Spinal cord (tissue), 10 donors: ENCODE measurements around the gene ABHD14A. TPM values are rescaled to one million over a fixed set of nuclear protein-coding genes. Genes with fewer than 3 reads are reported as not detected.

Experiments used
- DNase-seq, 6 donors: peaks; one replicate each; pipeline versions ENCODE4 v3.0.0 to v3.0.0-alpha.2; 2013 to 2015; ENCODE audit warnings: low spot score in 6 of 6, low read depth in 4 of 6
- H3K27ac ChIP-seq: one replicate; pipeline ENCODE4 v1.5.1; 2013; ENCODE audit warnings: low read depth, low read length, control low read depth
- H3K27me3 ChIP-seq: one replicate; pipeline ENCODE4 v1.6.1; 2013; ENCODE audit warnings: low read length; ENCODE audit not compliant: control insufficient read depth, insufficient read depth
- H3K36me3 ChIP-seq: one replicate; pipeline ENCODE4 v1.6.1; 2013; ENCODE audit warnings: low read length; ENCODE audit not compliant: control insufficient read depth, insufficient read depth
- H3K4me1 ChIP-seq: one replicate; pipeline ENCODE4 v1.6.1; 2013; ENCODE audit warnings: low read length; ENCODE audit not compliant: control insufficient read depth, insufficient read depth
- H3K4me3 ChIP-seq: one replicate; pipeline ENCODE4 v1.5.1; 2013; ENCODE audit warnings: low read depth, low read length, control low read depth
- H3K9me3 ChIP-seq: one replicate; pipeline ENCODE4 v1.6.1; 2013; ENCODE audit warnings: low read length; ENCODE audit not compliant: control insufficient read depth, insufficient read depth
- WGBS: methylation state at CpG from one replicate; pipeline ENCODE4 v1.1.5; 2013; ENCODE audit warnings: missing lambda C conversion rate; ENCODE audit not compliant: insufficient coverage; 5-methylcytosine and 5-hydroxymethylcytosine counted together
- polyA plus RNA-seq, 2 donors: library from polyadenylated mRNA; unstranded; fragments of 120-200 nt; gene quantifications; one replicate each; pipeline ENCODE4 v1.2.1, GENCODE V29; 2013; ENCODE audit not compliant: insufficient read length in 2 of 2
- total RNA-seq, 2 donors: library from RNA; depleted of rRNA in 1 of 2; stranded (reverse); fragments of 120-200 nt in 1 of 2; fragments of >200 nt in 1 of 2; gene quantifications; one replicate each; pipeline versions ENCODE4 v1.2.3 to v1.2.4, GENCODE V29; 2013 to 2014
- donor health status: healthy.

The ABHD14A gene
- total and polyA plus RNA-seq, 4 donors, result 20.5 to 66.6 (median 58.1) TPM

- Histone ChIP-seq H3K27me3 (no peaks in the 10 kb centered on the region), H3K36me3 (peaks cover 56% of the 10 kb centered on the region), H3K9me3 (no peaks in the 10 kb centered on the region), H3K4me3 (peak overlapping the region; percentile 69), H3K4me1 (peaks cover 30% of the 10 kb centered on the region), H3K27ac (no peak overlapping the region)
- DNase-seq, result no peak
- WGBS, result 0% methylated on average over 20 of the region's 20 CpGs
Observed at GRCh38 chr3:51941463-51941797, 33.4 kb upstream of the ABHD14A start.

- H3K27ac ChIP-seq, result peak within 1 kb of the TSS; percentile 89
- H3K4me3 ChIP-seq, result peak within 1 kb of the TSS; percentile 69
- no peaks in the 10 kb centered on the region for H3K27me3 ChIP-seq
- H3K4me1 ChIP-seq, result peaks cover 30% of the 10 kb centered on the region
- peaks cover 50% of the 10 kb centered on the region for H3K36me3 ChIP-seq
- H3K9me3 ChIP-seq, result no peaks in the 10 kb centered on the region
- under 1% methylated on average over 67 of the region's 67 CpGs for WGBS
- DNase-seq, result peak; percentile 95 to 100 (median 99)
Observed at GRCh38 chr3:51941798-51942602, 32.9 kb upstream of the ABHD14A start, which contains the start of the genes PARP3 and RRP9. PARP3 (plus strand) TSS chr3:51942363; CDS start chr3:51943356, 993 bp downstream. RRP9 (minus strand) TSS chr3:51941904; CDS start chr3:51941867, 37 bp downstream.

DNA sequence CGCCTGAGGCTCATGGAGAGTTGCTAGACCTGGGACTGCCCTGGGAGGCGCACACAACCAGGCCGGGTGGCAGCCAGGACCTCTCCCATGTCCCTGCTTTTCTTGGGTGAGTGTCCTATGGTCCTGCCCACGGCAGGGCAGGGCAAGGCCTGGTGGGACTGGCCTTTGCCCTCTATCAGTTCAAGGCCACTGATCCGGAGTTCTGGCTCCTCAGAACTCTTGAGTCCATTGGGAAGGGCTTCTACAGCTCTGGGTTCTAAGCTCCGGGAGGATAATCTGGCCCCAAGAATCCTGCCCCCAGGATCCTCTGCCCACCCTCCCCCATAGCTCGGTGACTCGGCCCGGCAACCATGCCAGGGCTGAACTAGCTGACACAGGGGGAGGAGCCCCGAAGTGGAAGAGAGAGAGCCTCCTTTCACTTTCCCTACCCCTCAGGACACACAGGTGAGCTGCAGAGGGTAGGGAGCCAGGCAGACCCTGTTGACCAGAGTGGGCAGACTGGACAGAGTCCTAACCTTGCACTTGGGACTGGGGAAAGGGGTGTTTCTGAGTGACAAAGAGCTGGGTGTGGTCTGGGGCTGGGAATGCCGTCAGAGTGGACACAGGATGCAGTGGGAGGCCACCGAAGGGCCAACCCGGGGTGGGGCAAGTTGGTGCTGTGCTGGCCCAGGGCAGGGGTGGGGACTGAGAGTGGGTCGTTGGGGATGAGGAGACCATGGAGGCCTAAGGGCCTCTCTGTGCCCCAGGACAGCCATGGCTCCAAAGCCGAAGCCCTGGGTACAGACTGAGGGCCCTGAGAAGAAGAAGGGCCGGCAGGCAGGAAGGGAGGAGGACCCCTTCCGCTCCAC lies 32.0 kb upstream of the ABHD14A start:
- WGBS, result 75% methylated on average over 10 of the region's 17 CpGs
- DNase-seq, result no peak
- H3K4me1 ChIP-seq, result peaks cover 30% of the 10 kb centered on the region

DNA sequence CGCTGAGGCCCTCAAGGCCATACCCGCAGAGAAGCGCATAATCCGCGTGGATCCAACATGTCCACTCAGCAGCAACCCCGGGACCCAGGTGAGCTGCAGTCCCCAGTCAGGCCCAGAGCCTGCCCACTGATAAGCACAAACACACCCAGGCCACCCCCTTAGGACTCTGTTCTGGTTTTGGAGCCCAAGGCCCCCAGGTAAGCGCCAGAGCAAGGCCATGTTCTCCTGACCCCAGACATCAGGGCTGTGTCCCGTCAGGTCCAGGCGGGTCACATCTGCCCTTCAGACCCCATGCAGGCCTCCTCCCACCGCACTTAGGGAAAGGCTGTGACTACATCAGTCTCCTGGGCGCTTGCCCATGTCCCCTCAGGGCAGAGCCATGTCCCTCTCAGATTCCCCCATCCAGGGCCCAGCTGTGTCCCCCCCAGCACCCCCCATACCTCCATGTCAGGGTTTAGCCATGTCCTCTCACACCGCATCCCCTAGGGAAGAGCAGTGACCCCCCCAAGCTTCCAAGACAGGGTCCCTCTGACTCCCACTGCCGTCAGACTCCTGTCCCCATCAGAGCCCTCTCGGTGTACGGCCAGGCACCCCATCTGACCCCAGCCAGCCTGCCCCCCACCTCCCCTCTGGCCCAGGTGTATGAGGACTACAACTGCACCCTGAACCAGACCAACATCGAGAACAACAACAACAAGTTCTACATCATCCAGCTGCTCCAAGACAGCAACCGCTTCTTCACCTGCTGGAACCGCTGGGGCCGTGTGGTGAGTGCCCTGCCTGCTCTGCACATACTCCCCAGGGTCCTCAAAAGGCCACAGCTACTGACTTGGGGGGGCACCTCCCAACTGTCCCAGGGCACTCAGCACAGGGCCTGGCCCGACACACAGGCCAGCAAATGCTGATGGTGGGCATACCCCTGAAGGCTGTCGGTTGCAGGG lies 31.1 kb upstream of the ABHD14A start:
- 93% methylated on average over 21 of the region's 21 CpGs for WGBS
- Histone ChIP-seq H3K9me3 (no peaks in the 10 kb centered on the region), H3K4me3 (no peak overlapping the region), H3K27me3 (no peaks in the 10 kb centered on the region), H3K27ac (no peak overlapping the region), H3K36me3 (peaks cover 45% of the 10 kb centered on the region), H3K4me1 (peaks cover 30% of the 10 kb centered on the region)
- no peak for DNase-seq

More for the DNA sequence above, 32.0 kb upstream of the ABHD14A start:
- Histone ChIP-seq H3K27ac (peak overlapping the region; percentile 89), H3K36me3 (peaks cover 47% of the 10 kb centered on the region), H3K9me3 (no peaks in the 10 kb centered on the region), H3K4me3 (peak overlapping the region; percentile 65), H3K27me3 (no peaks in the 10 kb centered on the region)

DNA sequence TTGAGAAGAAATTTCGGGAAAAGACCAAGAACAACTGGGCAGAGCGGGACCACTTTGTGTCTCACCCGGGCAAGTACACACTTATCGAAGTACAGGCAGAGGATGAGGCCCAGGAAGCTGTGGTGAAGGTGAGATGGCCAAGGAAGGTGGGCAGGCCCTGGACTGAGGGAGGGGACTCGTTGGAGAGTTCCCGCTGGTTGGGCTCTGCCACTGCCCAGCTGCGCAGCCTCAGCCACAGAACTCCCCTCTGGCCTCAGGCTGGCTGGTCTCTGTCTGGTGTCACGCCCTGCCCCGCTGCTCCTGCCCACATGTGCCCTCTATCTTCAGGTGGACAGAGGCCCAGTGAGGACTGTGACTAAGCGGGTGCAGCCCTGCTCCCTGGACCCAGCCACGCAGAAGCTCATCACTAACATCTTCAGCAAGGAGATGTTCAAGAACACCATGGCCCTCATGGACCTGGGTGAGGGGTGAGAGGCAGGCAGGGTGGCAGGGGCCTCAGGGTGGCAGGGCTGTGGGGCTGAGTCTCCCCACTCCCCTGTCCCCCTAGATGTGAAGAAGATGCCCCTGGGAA lies 30.3 kb upstream of the ABHD14A start:
- H3K4me3 ChIP-seq, result no peak overlapping the region
- no peak for DNase-seq
- no peaks in the 10 kb centered on the region for H3K9me3 ChIP-seq
- peaks cover 30% of the 10 kb centered on the region for H3K4me1 ChIP-seq
- H3K27me3 ChIP-seq, result no peaks in the 10 kb centered on the region
- WGBS, result 94% methylated on average over 11 of the region's 11 CpGs
- H3K27ac ChIP-seq, result no peak overlapping the region
- peaks cover 44% of the 10 kb centered on the region for H3K36me3 ChIP-seq

- H3K9me3 ChIP-seq, result no peaks in the 10 kb centered on the region
- DNase-seq, result no peak
- H3K27me3 ChIP-seq, result no peaks in the 10 kb centered on the region
- H3K36me3 ChIP-seq, result peaks cover 44% of the 10 kb centered on the region
- peaks cover 27% of the 10 kb centered on the region for H3K4me1 ChIP-seq
- no peak overlapping the region for H3K27ac ChIP-seq
- H3K4me3 ChIP-seq, result no peak overlapping the region
- 89% methylated on average over 15 of the region's 18 CpGs for WGBS
Observed at GRCh38 chr3:51945031-51945840, 29.6 kb upstream of the ABHD14A start.

- no peak overlapping the region for H3K27ac ChIP-seq
- H3K36me3 ChIP-seq, result peaks cover 44% of the 10 kb centered on the region
- peaks cover 19% of the 10 kb centered on the region for H3K4me1 ChIP-seq
- no peaks in the 10 kb centered on the region for H3K9me3 ChIP-seq
- no peak overlapping the region for H3K4me3 ChIP-seq
- WGBS, result 94% methylated on average over 14 of the region's 14 CpGs
- DNase-seq, result no peak
- no peaks in the 10 kb centered on the region for H3K27me3 ChIP-seq
Observed at GRCh38 chr3:51945926-51946705, 28.7 kb upstream of the ABHD14A start.

DNA sequence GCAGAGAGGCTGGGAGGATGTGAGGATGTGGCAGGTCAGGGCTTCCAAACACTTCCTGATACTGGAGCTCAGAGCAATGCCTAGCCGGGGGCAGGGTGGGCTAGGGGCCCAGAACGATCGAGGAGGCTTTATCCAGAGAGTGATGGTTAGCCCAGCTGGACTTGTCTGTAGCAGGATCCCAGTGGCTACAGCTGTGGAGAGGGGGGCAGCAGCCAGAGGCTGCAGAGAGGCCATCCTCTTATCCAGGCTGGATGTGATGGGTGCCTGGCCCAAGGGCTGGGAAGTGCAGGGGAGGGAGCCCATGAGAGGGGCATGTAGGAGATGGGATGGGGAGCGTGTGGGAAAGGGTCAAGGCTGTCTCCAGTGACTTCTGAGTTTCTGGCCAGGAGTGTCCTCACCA lies 28.1 kb upstream of the ABHD14A start:
- H3K36me3 ChIP-seq, result peaks cover 44% of the 10 kb centered on the region
- no peak overlapping the region for H3K27ac ChIP-seq
- 61% methylated on average over 3 of the region's 4 CpGs for WGBS
- no peak for DNase-seq
- H3K4me3 ChIP-seq, result no peak overlapping the region
- no peaks in the 10 kb centered on the region for H3K9me3 ChIP-seq
- H3K4me1 ChIP-seq, result peaks cover 14% of the 10 kb centered on the region
- H3K27me3 ChIP-seq, result no peaks in the 10 kb centered on the region
